Measurements from ENCODE around the gene INVS. TPM values are rescaled to one million over a fixed set of nuclear protein-coding genes. Genes with fewer than 3 reads are reported as not detected.

The INVS gene
- 18.0 and 19.1 TPM in 2 replicates for total RNA-seq

GRCh38 chr9:100098887-100099721, at the start of gene INVS, which contains the start of gene ERP44:
TSS of gene INVS (plus strand) at chr9:100099243. CDS start at chr9:100104522, 5,279 bp downstream.
TSS of gene ERP44 (minus strand) at chr9:100099000. CDS start at chr9:100098840, 160 bp downstream.

Other genes with a start within 250 kb of the INVS start
- gene STX17, start 192.6 kb upstream of the INVS start, total RNA-seq: 9.4 and 16.4 TPM in 2 replicates
- gene ERP44, start 243 bp upstream of the INVS start, total RNA-seq: 21.5 and 27.2 TPM in 2 replicates

Data from cardiac atrium fibroblast (primary cell).